ENCODE measurements around the gene TJP1.

Gene TJP1

GRCh38 chr15:29740692-29741311, 81.5 kb downstream of the TJP1 start:
- peaks cover 10 to 34% of the 10 kb centered on the region in 2 experiments; a peak in 2 of 3 replicates for H3K36me3 ChIP-seq (ENCODE audit: control insufficient read depth in 2 of 2, insufficient read depth in 1 of 2, low read length in 2 of 2)
- H3K4me3 ChIP-seq (ENCODE audit: low read depth, low read length), result no peak overlapping the region
- TF ChIP-seq ZNF777 (tag by site-specific recombination; IDR thresholded peaks at IDR 0.05; ENCODE audit: borderline replicate concordance) (no peak), ZNF768 (tag by site-specific recombination; IDR thresholded peaks at IDR 0.05) (no peak), ZNF114 (tag by site-specific recombination; IDR thresholded peaks at IDR 0.05) (no peak), OVOL3 (tag by site-specific recombination; IDR thresholded peaks at IDR 0.05) (no peak), ZSCAN4 (tag by site-specific recombination; IDR thresholded peaks at IDR 0.05) (no peak), ZNF600 (tag by site-specific recombination; IDR thresholded peaks at IDR 0.05) (no peak), ZNF48 (tag by site-specific recombination; IDR thresholded peaks at IDR 0.05) (no peak), ZNF19 (tag by site-specific recombination; IDR thresholded peaks at IDR 0.05; ENCODE audit: low read depth) (no peak), ZNF792 (tag by site-specific recombination; IDR thresholded peaks at IDR 0.05) (no peak), ZNF501 (tag by site-specific recombination; IDR thresholded peaks at IDR 0.05) (no peak)
- no peaks in the 10 kb centered on the region for H3K9me3 ChIP-seq (ENCODE audit: control insufficient read depth, insufficient read depth, low read depth, low read length)
- no peak overlapping the region for H3K27ac ChIP-seq (ENCODE audit: extremely low read depth, low read depth, low read length)
- POLR2A ChIA-PET, result interaction anchor here (0.7 kb wide), 1 partner anchor 40 kb away, joined by 3 read pairs; no protein-coding TSS in a partner anchor
- no peaks in the 10 kb centered on the region for H3K4me1 ChIP-seq (ENCODE audit: control insufficient read depth, insufficient read depth, low read length)
- CTCF ChIA-PET, result interaction anchor here (0.5 to 0.7 kb wide), 3 partner anchors 59 to 303 kb away, joined by 3 to 5 read pairs (median 3); no protein-coding TSS in a partner anchor

GRCh38 chr15:29736744-29737020, 85.6 kb downstream of the TJP1 start:
- H3K4me1 ChIP-seq (ENCODE audit: control insufficient read depth, insufficient read depth, low read length), result no peaks in the 10 kb centered on the region
- peaks cover 16 to 48% of the 10 kb centered on the region in 2 experiments for H3K36me3 ChIP-seq (ENCODE audit: control insufficient read depth in 2 of 2, insufficient read depth in 1 of 2, low read length in 2 of 2)
- no peak overlapping the region for H3K27ac ChIP-seq (ENCODE audit: extremely low read depth, low read depth, low read length)
- ChIA-PET POLR2A (no interaction called here), CTCF (interaction anchor here (0.8 to 1.1 kb wide), 2 partner anchors 19 to 189 kb away, joined by 3 read pairs; no protein-coding TSS in a partner anchor)
- TF ChIP-seq ZNF558 (tag by site-specific recombination; IDR thresholded peaks at IDR 0.05), result no peak
- no peak for TF ChIP-seq ZNF518A (tag by site-specific recombination; conservative IDR thresholded peaks at IDR 0.05; ENCODE audit: low read depth)
- TF ChIP-seq ZNF16 (tag by site-specific recombination; IDR thresholded peaks at IDR 0.05; ENCODE audit: low read depth), result no peak
- no peak for TF ChIP-seq ZNF221 (tag by site-specific recombination; IDR thresholded peaks at IDR 0.05; ENCODE audit: borderline replicate concordance)
- no peak for TF ChIP-seq ZNF214 (tag by site-specific recombination; IDR thresholded peaks at IDR 0.05; ENCODE audit: borderline replicate concordance)
- TF ChIP-seq ZNF707 (tag by site-specific recombination; IDR thresholded peaks at IDR 0.05), result no peak
- TF ChIP-seq ZNF623 (tag by site-specific recombination; IDR thresholded peaks at IDR 0.05), result no peak
- no peak for TF ChIP-seq ZBTB1 (tag by site-specific recombination; IDR thresholded peaks at IDR 0.05)
- no peak for TF ChIP-seq KLF1 (tag by site-specific recombination; IDR thresholded peaks at IDR 0.05)
- TF ChIP-seq ATF2 (tag by site-specific recombination; IDR thresholded peaks at IDR 0.05; ENCODE audit: low read depth), result no peak
- TF ChIP-seq ZNF654 (tag by site-specific recombination; IDR thresholded peaks at IDR 0.05; ENCODE audit: low read depth), result no peak
- TF ChIP-seq ZNF701 (tag by site-specific recombination; IDR thresholded peaks at IDR 0.05), result no peak
- TF ChIP-seq ZNF580 (tag by site-specific recombination; IDR thresholded peaks at IDR 0.05), result no peak
- TF ChIP-seq ZBTB7A (tag by site-specific recombination; IDR thresholded peaks at IDR 0.05; ENCODE audit: low read depth), result no peak
- no peak for TF ChIP-seq ZNF404 (tag by site-specific recombination; IDR thresholded peaks at IDR 0.05)
- TF ChIP-seq ZNF830 (tag by site-specific recombination; IDR thresholded peaks at IDR 0.05; ENCODE audit: low read depth), result no peak
- no peak overlapping the region for H3K4me3 ChIP-seq (ENCODE audit: low read depth, low read length)
- H3K9me3 ChIP-seq (ENCODE audit: control insufficient read depth, insufficient read depth, low read depth, low read length), result no peaks in the 10 kb centered on the region
